ENCODE results near the gene STPG4.

STPG4 gene

GRCh38 chr2:47069628-47070154 lies 85.4 kb downstream of the STPG4 start:
- DNase-seq = no peak

GRCh38 chr2:47068981-47069627 lies 86.0 kb downstream of the STPG4 start:
- DNase-seq = no peak

- DNase-seq = no peak
These were observed 87.2 kb downstream of the STPG4 start for GRCh38 chr2:47067788-47068407.

GRCh38 chr2:47065771-47066380 lies 89.2 kb downstream of the STPG4 start:
- no peak for DNase-seq

DNA sequence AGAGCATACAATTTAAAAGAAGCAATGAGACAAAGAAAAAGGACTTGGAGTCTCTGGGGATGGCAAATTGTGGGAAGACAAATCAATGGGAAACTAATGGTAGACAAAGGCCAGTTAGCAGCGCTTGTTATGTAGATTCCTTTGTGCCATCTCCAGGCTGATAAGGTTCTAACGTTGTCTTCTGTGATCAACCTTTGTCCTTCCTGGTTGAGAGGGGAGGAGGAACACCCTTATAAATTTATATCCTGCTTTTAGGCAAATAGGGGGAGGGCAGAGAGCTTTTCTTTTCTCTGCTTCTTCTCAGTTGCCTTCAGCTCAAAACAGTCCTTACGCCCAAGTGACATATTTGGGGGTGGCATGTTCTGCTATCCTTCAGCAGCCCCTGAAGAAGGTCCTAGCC lies 89.8 kb downstream of the STPG4 start:
- no peak for DNase-seq

- no peak for DNase-seq
These were observed 91.0 kb downstream of the STPG4 start for GRCh38 chr2:47064106-47064505.

DNA sequence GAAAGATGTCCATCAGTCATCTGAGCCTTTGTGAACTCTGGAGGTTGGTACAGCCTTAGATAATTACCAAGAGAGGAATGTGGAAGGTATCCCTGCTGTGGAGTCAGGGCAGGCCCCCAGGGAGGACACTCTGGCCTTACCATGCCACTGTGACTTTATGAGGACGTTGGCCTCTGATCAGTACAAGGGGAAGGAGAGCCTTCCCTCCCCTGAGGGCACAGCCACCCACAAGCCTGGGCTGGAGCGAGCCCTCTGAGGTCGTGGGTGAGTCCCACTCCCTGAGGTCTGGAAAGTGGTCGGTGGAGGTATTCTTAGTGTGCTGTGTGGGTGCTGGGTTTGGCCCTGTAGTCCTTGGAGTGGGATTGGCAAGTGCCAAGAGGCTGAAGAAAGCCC lies 91.6 kb downstream of the STPG4 start:
- no peak for DNase-seq

DNA sequence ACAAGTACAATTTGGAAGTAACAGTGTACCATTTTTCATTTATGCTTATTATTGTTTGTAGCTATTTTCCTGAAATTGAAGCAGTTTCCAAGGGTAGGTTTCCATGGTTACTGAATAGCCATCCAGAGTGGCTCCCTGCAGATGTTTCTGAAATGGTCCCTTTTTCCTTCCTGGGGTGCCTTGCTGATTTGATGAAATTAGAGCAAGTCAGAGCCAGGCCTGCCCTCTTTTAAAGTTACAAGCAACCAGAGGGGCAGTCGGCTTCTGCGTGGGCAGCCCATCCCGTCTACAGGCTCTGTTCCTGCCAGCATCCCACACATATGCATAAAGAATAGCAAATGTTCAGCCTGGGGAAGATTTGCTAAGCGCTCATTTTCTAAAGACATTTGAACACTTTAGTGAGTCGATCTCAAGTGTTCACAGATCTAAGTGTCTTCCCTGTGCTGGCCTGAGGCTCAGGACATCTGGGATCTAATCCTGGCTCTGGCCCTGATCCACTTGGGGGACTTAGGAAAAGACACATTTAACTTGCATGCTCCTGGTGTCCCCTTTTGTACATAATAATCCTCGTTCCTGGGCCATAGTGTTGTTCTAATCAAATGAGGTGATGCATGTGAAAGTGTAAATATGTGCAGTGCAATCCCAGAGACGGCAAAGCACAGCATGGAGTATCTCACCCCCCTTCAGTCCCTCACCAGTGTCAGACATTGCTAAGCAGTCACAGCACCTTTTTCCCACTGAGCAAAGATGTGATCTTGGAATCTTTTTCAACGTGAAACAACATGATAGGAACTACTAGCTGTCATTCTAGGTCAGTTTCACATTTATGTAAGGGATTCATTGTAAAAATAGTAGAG lies 92.2 kb downstream of the STPG4 start:
- no peak for DNase-seq

GRCh38 chr2:47061944-47062678 lies 93.0 kb downstream of the STPG4 start:
- no peak for DNase-seq

- DNase-seq = no peak
These were observed 94.4 kb downstream of the STPG4 start for GRCh38 chr2:47060652-47061170.

- DNase-seq = peak; percentile 73
These were observed 96.8 kb downstream of the STPG4 start for GRCh38 chr2:47058003-47058931.

- no peak for DNase-seq
These were observed 97.5 kb downstream of the STPG4 start for GRCh38 chr2:47057687-47058002.

DNA sequence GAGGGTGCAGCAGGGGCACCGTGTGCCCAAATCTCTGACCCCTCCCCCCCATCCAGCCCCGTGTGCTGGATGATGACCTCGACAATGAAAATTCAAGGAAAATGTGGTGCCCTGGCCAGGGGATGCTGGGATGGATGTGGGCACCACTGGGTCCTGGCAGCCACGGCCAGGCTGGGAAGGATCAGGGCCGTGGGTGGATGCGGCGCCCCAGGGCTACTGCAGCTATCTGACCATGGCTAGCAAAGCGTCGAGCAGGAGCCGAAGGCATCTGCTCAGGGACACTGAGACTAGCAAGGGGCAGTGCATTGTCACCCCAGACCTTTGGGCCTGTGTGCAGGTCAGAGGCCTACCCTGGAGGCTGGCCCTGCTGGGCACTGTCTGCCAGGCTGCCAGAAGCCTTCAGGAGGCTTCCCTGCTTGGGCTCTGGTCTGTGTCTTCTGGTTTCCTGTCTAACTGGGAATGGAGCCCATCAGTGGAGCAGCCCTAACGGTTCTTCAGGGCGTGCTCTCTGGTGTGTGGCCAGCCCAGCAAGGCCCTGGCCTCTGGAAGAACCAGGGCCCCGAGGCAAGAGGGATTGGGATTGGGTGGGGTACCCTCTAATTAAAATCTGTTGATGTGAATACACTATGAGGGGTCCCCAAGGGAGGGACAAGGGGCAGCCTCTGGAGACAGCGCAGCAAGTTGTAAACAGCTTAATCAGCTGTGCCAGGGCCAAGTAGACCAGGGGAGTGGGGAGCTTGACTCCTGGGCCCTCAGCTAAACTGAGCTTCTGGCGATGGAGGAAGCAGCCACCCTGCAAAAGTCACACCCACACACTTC lies 98.0 kb downstream of the STPG4 start:
- no peak for DNase-seq

- DNase-seq = peak; percentile 79
These were observed 98.7 kb downstream of the STPG4 start for GRCh38 chr2:47056374-47056773.

GRCh38 chr2:47054868-47055267 lies 100.2 kb downstream of the STPG4 start:
- DNase-seq = no peak

DNA sequence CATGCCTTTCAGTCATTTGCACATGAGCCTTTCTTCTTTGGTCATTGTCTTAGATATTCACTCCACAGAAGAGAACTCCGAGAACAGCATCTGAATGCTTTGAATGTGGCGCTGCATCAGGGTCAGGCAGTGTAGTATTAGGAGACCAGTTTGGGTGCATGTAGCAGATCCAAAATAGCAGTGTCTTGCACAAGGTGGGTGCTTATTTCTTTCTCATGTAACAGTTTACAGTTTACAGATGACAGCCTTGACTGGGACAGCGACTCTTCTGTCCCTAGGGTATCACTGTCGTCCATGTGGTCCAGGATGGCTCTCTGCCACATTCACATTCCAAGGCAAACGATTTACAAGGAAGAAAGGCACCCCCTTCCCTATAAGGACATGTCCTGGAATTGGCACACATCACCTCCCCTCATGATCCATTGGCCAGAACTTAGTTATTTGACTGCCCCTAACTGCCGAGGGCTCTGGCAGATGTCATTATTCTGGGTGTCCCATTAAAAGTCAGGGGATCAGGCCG lies 101.0 kb downstream of the STPG4 start:
- no peak for DNase-seq

DNA sequence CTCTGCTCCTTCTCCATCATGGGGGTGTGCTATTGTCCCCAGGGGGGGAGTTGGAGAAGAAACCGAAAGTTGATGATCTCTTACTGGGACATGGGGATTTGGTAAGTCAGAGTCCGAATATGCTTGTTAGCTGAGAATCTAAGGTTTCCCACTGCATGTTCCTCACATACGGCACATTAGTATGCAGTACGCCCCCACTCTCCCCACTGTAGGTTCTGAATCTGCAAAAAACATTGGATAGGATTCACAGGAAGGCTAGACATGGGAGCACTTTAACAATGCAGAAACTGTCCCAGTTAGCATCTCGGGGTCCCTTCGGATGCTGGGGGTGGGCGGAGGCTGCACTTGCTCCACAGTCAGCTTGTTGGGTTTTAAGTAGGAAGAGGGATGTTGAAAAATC lies 102.3 kb downstream of the STPG4 start:
- DNase-seq = no peak

- DNase-seq = no peak
These were observed 103.5 kb downstream of the STPG4 start for GRCh38 chr2:47051562-47051961.

- no peak for DNase-seq
These were observed 104.3 kb downstream of the STPG4 start for GRCh38 chr2:47050762-47051161.
